ENCODE measurements around the gene BDP1. TPM values are rescaled to one million over a fixed set of nuclear protein-coding genes. Genes with fewer than 3 reads are reported as not detected.

BDP1 gene
- total RNA-seq, 1 donor, result 20.3 TPM

DNA sequence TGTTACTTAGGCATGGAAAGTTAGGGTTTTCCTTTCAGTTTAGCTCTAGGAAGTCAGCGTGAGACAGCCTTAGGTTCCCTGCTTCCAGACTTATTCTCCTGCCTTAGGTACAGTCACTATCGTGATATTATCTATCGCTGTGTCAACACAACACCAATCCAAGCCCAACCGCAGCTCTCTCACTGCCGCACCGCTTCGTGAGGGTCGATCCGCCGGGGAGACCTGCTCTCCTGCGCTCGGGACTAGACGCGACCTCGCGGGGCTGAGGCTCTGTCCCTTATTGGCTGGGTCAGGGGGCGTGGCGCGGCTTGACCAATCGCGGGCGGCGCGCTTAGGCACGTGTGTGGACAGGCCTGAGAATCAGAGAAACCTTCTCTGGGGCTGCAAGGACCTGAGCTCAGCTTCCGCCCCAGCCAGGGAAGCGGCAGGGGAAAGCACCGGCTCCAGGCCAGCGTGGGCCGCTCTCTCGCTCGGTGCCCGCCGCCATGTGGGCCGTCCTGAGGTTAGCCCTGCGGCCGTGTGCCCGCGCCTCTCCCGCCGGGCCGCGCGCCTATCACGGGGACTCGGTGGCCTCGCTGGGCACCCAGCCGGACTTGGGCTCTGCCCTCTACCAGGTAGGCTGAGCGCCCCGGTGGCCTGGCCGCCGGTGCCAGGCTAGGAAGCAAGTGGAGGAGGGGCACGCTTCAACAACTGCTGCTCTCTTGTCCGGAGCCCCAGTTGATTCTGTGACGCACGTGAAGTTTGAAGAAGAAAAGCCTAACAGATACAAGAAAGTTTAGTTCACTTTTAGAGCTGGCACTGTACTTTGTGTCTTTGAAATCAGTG, 131.7 kb downstream of the BDP1 start, which contains the start of gene MCCC2:
MCCC2 (plus strand) TSS at position 400 of the 825 bp plus-strand sequence; CDS start at position 486, 86 bp downstream.
- H2AFZ ChIP-seq (ENCODE audit: low read length), result peak within 1 kb of the TSS; percentile 100
- H3K4me1 ChIP-seq (ENCODE audit: insufficient read depth, low read length), result peaks cover 11% of the 10 kb centered on the region

DNA sequence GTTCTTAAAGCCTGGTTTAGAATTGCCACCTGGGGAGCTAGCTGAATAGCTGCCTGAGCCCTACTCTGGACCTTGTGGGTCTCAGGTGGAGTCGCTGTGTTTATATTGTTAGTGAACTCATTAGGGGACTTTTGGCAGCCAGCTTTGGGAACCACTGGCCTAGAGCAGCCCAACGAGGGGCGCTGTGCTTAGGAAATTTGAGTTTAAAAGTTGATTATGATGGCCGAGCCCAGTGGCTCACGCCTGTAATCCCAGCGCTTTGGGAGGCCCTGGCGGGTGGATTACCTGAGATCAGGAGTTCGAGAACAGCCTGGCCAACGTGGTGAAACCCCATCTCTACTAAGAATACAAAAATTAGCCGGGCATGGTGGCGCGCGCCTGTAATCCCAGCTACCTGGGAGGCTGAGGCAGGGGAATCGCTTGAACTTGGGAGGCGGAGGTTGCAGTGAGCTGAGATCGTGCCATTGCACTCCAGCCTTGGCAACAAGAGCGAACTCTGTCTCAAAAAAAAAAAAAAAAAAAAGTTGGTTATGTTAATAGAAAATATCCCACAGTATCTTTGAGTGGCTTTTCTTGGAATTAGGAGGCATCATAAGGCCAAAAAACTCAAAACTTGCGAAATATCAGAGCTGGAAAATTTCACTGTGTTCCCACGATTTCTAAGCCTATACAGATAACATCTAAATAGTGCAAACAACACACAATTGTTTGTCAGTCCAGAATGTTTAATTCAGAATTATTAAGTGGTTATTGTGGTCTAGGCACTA, 132.5 kb downstream of the BDP1 start:
- no peak for DNase-seq (ENCODE audit: insufficient read length, low spot score, missing footprints)
- TF ChIP-seq, protein P1, sequence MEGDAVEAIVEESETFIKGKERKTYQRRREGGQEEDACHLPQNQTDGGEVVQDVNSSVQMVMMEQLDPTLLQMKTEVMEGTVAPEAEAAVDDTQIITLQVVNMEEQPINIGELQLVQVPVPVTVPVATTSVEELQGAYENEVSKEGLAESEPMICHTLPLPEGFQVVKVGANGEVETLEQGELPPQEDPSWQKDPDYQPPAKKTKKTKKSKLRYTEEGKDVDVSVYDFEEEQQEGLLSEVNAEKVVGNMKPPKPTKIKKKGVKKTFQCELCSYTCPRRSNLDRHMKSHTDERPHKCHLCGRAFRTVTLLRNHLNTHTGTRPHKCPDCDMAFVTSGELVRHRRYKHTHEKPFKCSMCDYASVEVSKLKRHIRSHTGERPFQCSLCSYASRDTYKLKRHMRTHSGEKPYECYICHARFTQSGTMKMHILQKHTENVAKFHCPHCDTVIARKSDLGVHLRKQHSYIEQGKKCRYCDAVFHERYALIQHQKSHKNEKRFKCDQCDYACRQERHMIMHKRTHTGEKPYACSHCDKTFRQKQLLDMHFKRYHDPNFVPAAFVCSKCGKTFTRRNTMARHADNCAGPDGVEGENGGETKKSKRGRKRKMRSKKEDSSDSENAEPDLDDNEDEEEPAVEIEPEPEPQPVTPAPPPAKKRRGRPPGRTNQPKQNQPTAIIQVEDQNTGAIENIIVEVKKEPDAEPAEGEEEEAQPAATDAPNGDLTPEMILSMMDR (IDR thresholded peaks at IDR 0.05; ENCODE audit: extremely low read depth, low read depth, low read length), result no peak
- H3K27ac ChIP-seq (ENCODE audit: low read depth, low read length), result peak overlapping the region; percentile 85

More for the DNA sequence above, 131.7 kb downstream of the BDP1 start, which contains the start of gene MCCC2:
- no peaks in the 10 kb centered on the region for H4K20me1 ChIP-seq (ENCODE audit: insufficient read depth, low read length)
- peak; percentile 98 for DNase-seq (ENCODE audit: insufficient read length, low spot score, missing footprints)
- H3K27ac ChIP-seq (ENCODE audit: low read depth, low read length), result peak within 1 kb of the TSS; percentile 85
- H3K9me3 ChIP-seq (ENCODE audit: low read depth, low read length), result no peaks in the 10 kb centered on the region
- peak within 1 kb of the TSS; percentile 97 for H3K4me2 ChIP-seq (ENCODE audit: insufficient read depth, low read length)
- H3K4me3 ChIP-seq (ENCODE audit: insufficient read depth, low read length), result peak within 1 kb of the TSS; percentile 92
- TF ChIP-seq, protein P1 (IDR thresholded peaks at IDR 0.05; ENCODE audit: extremely low read depth, low read depth, low read length), result no peak
- no peaks in the 10 kb centered on the region for H3K36me3 ChIP-seq (ENCODE audit: insufficient read depth, low read length)
- no peaks in the 10 kb centered on the region for H3K27me3 ChIP-seq (ENCODE audit: insufficient read depth, low read length)
- peaks cover 32% of the 10 kb centered on the region for H3K79me2 ChIP-seq (ENCODE audit: insufficient read depth, low read length)

DNA sequence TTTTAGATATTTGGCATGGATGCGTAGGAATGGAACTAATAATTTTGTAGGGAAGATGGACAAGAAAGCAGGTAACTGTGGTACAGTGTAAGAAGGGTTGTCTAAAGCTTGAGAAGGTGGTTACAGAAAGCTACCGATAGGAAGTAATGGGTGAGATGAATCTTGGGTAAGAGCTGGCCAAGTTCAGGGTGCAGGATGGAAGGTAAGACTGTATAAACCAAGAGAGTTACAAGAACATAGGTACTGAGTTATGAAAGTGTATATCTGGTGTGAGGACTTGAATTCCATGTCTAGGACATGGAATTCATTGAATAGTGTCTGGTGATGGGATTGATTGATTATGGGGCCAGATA, 133.1 kb downstream of the BDP1 start:
- Histone ChIP-seq H3K4me1 (ENCODE audit: insufficient read depth, low read length) (peaks cover 11% of the 10 kb centered on the region), H3K36me3 (ENCODE audit: insufficient read depth, low read length) (no peaks in the 10 kb centered on the region), H3K4me3 (ENCODE audit: insufficient read depth, low read length) (no peak overlapping the region), H3K27me3 (ENCODE audit: insufficient read depth, low read length) (no peaks in the 10 kb centered on the region), H3K27ac (ENCODE audit: low read depth, low read length) (no peak overlapping the region), H4K20me1 (ENCODE audit: insufficient read depth, low read length) (no peaks in the 10 kb centered on the region), H3K79me2 (ENCODE audit: insufficient read depth, low read length) (peaks cover 32% of the 10 kb centered on the region), H3K4me2 (ENCODE audit: insufficient read depth, low read length) (peak overlapping the region; percentile 97), H3K9me3 (ENCODE audit: low read depth, low read length) (no peaks in the 10 kb centered on the region), H2AFZ (ENCODE audit: low read length) (no peak overlapping the region)
- DNase-seq (ENCODE audit: insufficient read length, low spot score, missing footprints), result no peak
- TF ChIP-seq, protein P1 (IDR thresholded peaks at IDR 0.05; ENCODE audit: extremely low read depth, low read depth, low read length), result no peak

More for the DNA sequence above, 132.5 kb downstream of the BDP1 start:
- Histone ChIP-seq H3K36me3 (ENCODE audit: insufficient read depth, low read length) (no peaks in the 10 kb centered on the region), H4K20me1 (ENCODE audit: insufficient read depth, low read length) (no peaks in the 10 kb centered on the region), H3K4me2 (ENCODE audit: insufficient read depth, low read length) (peak overlapping the region; percentile 97), H3K79me2 (ENCODE audit: insufficient read depth, low read length) (peaks cover 32% of the 10 kb centered on the region), H3K4me1 (ENCODE audit: insufficient read depth, low read length) (peaks cover 11% of the 10 kb centered on the region), H3K27me3 (ENCODE audit: insufficient read depth, low read length) (no peaks in the 10 kb centered on the region), H2AFZ (ENCODE audit: low read length) (peak overlapping the region; percentile 100), H3K9me3 (ENCODE audit: low read depth, low read length) (no peaks in the 10 kb centered on the region), H3K4me3 (ENCODE audit: insufficient read depth, low read length) (peak overlapping the region; percentile 92)

DNA sequence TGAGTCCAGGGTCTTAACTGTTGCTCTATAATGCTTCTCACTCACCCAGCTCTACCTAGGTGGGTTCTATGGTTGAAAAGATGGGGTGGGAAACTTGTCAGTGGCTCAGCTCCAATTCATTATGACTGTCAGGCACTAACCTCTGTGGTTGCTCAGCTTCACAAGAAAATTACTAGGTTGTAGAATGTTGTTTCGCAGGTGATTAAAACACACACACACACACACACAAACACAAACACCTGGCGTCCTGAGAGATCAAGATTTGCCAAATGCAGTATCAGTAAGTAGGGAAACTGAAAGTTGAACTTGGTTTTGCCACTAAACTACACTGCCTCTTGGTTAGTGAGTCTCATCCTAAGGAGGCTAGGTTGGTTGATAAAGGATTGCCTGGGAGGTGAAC, 134.5 kb downstream of the BDP1 start:
- Histone ChIP-seq H3K4me2 (ENCODE audit: insufficient read depth, low read length) (no peak overlapping the region), H3K27me3 (ENCODE audit: insufficient read depth, low read length) (no peaks in the 10 kb centered on the region), H4K20me1 (ENCODE audit: insufficient read depth, low read length) (no peaks in the 10 kb centered on the region), H3K9me3 (ENCODE audit: low read depth, low read length) (no peaks in the 10 kb centered on the region), H3K79me2 (ENCODE audit: insufficient read depth, low read length) (peaks cover 32% of the 10 kb centered on the region), H3K4me1 (ENCODE audit: insufficient read depth, low read length) (peaks cover 11% of the 10 kb centered on the region), H2AFZ (ENCODE audit: low read length) (no peak overlapping the region), H3K36me3 (ENCODE audit: insufficient read depth, low read length) (no peaks in the 10 kb centered on the region), H3K27ac (ENCODE audit: low read depth, low read length) (no peak overlapping the region), H3K4me3 (ENCODE audit: insufficient read depth, low read length) (no peak overlapping the region)
- TF ChIP-seq, protein P1 (IDR thresholded peaks at IDR 0.05; ENCODE audit: extremely low read depth, low read depth, low read length), result no peak
- no peak for DNase-seq (ENCODE audit: insufficient read length, low spot score, missing footprints)

All from osteoblast (primary cell).